CD4-positive, alpha-beta T cell treated with Interferon alpha-2 for 1 hour (primary cell): ENCODE results near the gene RGMA.

Source experiments
- DNase-seq, 2 donors: peaks; one replicate each; pipeline ENCODE4 v3.0.0-alpha.2; 2020 to 2022

The RGMA gene

GRCh38 chr15:93088981-93089726, at the start of gene RGMA:
RGMA (minus strand) TSS chr15:93089211; CDS start chr15:93088932, 279 bp downstream.
- DNase-seq: peak in 1 of 2 donors; percentile 2

- DNase-seq: no peak
These were observed 47.6 kb upstream of the RGMA start for GRCh38 chr15:93136606-93137005.

- DNase-seq: no peak
These were observed 47.0 kb upstream of the RGMA start for GRCh38 chr15:93135997-93136397.

- no peak for DNase-seq
These were observed 46.4 kb upstream of the RGMA start for GRCh38 chr15:93135459-93135858.

- DNase-seq: no peak
These were observed 42.6 kb upstream of the RGMA start for GRCh38 chr15:93131485-93132095.

- no peak for DNase-seq
These were observed 40.9 kb upstream of the RGMA start for GRCh38 chr15:93129702-93130488.

- DNase-seq: no peak
These were observed 38.3 kb upstream of the RGMA start for GRCh38 chr15:93127286-93127685.

GRCh38 chr15:93126599-93126998, 37.6 kb upstream of the RGMA start:
- no peak for DNase-seq

GRCh38 chr15:93126148-93126547, 37.1 kb upstream of the RGMA start:
- no peak for DNase-seq

GRCh38 chr15:93124126-93124525, 35.1 kb upstream of the RGMA start:
- no peak for DNase-seq

- no peak for DNase-seq
These were observed 33.2 kb upstream of the RGMA start for GRCh38 chr15:93121973-93122910.

GRCh38 chr15:93121107-93121506, 32.1 kb upstream of the RGMA start:
- DNase-seq: no peak

GRCh38 chr15:93118904-93119303, 29.9 kb upstream of the RGMA start:
- DNase-seq: no peak

- no peak for DNase-seq
These were observed 22.4 kb upstream of the RGMA start for GRCh38 chr15:93111451-93111850.

GRCh38 chr15:93110502-93111040, 21.6 kb upstream of the RGMA start:
- no peak for DNase-seq

- DNase-seq: no peak
These were observed 20.5 kb upstream of the RGMA start for GRCh38 chr15:93109336-93110102.

GRCh38 chr15:93107646-93108045, 18.6 kb upstream of the RGMA start:
- no peak for DNase-seq

GRCh38 chr15:93105485-93105884, 16.5 kb upstream of the RGMA start:
- no peak for DNase-seq

- no peak for DNase-seq
These were observed 14.8 kb upstream of the RGMA start for GRCh38 chr15:93103823-93104222.

- DNase-seq: no peak
These were observed 13.2 kb upstream of the RGMA start for GRCh38 chr15:93102211-93102610.

- DNase-seq: no peak
These were observed 4.8 kb upstream of the RGMA start for GRCh38 chr15:93093765-93094164.

- DNase-seq: no peak
These were observed 2.5 kb upstream of the RGMA start for GRCh38 chr15:93091465-93091864.
